HK-2 (cell line): ENCODE results near the gene ARID5B.
A peak's percentile ranks its signal among the peaks of the same experiment; 100 is the strongest.
"Not testable (repeated sequence)": the region's sequence is repeated elsewhere in the genome, so short reads cannot be mapped to it uniquely, and the experiment has no call there.

ENCODE experiments used
- DNase-seq: peaks from one replicate; pipeline ENCODE4 v3.0.0-alpha.2; 2018; ENCODE audit not compliant: unreplicated experiment

ARID5B gene, protein sequence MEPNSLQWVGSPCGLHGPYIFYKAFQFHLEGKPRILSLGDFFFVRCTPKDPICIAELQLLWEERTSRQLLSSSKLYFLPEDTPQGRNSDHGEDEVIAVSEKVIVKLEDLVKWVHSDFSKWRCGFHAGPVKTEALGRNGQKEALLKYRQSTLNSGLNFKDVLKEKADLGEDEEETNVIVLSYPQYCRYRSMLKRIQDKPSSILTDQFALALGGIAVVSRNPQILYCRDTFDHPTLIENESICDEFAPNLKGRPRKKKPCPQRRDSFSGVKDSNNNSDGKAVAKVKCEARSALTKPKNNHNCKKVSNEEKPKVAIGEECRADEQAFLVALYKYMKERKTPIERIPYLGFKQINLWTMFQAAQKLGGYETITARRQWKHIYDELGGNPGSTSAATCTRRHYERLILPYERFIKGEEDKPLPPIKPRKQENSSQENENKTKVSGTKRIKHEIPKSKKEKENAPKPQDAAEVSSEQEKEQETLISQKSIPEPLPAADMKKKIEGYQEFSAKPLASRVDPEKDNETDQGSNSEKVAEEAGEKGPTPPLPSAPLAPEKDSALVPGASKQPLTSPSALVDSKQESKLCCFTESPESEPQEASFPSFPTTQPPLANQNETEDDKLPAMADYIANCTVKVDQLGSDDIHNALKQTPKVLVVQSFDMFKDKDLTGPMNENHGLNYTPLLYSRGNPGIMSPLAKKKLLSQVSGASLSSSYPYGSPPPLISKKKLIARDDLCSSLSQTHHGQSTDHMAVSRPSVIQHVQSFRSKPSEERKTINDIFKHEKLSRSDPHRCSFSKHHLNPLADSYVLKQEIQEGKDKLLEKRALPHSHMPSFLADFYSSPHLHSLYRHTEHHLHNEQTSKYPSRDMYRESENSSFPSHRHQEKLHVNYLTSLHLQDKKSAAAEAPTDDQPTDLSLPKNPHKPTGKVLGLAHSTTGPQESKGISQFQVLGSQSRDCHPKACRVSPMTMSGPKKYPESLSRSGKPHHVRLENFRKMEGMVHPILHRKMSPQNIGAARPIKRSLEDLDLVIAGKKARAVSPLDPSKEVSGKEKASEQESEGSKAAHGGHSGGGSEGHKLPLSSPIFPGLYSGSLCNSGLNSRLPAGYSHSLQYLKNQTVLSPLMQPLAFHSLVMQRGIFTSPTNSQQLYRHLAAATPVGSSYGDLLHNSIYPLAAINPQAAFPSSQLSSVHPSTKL

DNA sequence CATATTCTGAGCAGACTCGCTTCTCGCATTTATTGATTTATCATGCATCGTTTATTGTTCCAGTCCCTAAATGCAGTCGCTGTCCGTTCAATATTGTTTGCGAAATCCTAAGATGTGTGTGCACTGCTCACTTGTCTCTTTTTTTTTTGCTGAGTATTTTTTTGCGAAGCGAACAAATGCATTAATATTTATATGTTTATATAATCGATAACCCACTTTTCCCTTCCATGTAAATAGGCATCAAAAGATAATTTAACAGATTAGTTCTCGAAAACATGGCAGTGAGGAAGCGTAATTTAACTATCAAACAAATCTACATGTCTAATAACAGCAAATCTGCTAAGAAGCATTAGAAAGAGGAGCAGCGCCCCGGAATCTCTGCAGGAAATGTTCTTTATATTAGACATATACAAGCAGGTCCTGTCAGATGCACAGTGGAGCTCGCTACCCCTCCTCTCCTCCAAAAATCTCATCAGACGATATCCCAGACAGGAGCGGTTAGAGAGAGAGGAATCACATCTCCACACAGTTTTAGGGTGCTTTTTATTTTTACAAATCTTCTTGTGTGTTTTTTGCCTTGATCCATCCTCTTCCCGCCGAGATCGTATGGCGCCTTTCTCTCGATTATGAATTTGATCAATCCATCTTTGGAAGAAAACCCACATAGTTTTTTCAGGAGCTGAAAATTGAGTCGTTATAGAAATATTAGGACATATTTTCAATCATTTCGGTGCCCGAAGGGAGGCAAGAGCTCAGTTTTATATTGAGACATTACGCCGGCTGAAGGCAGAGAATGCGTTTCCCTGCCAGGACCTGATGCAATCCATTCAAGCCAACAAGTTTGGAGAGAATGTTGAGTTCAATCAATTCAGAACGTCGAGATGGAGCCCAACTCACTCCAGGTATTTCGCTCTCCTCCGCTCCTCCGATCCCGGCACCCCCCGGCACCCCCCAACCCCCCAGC lies at the start of gene ARID5B:
TSS of gene ARID5B (plus strand) at position 871 of the 964 bp plus-strand sequence. CDS start at position 882, 11 bp downstream.
- DNase-seq, result peak; percentile 37

DNA sequence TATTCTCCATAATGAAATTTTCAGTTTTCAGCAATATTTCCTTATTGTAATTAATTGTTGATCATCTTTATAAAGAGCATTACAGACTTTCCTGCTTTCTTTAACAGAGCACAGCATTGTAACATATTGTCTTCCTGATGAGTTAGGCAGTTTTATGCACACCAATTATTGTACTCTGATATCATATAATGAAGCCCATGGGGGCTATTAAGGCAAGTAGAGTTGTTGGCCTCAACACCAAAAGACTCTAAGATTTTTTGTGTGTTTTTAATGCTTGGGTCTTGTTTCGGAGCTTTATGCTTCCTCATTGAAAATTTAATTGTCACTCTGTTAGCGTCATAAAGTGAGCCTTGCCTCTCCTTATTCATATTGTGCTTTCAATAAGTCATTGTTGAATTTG lies 49.2 kb upstream of the ARID5B start:
- DNase-seq, result no peak

DNA sequence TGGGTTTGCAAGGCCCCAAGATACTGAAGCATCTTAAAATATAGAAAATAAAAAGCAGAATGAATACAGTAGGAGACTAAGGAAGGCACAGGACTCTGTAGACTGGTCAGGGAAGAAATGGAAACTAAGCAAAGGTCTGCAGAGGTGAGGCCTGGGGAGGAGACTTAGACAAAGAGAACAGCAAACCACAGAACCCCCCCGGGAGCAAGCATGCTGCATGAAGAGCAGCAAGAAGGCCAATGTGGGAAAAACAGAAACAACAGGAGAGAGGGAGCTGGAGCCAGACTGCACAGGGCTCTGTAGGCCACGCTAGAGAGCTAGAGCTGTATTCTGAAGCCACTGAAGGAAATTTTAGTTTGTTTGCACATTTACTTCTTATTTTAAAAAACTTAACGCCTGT lies 45.7 kb upstream of the ARID5B start:
- no peak for DNase-seq

DNA sequence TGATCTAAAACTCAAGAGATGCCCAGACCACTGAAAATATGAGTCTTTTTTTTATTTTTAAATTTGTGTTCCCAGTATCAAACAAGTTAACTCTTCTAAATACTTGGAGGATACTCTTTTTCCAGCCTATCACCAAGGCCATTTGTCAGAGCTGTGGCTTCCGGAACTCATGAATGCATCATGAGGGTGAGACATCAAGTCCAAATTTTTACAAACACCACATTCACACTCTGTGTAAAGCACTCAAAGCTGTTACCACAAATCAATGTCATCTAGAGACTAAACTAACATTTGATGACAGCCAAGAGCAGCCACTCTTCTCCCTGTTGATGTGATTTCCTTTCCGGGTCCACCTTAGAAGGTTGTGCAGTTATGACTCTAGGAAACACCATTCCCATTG lies 43.8 kb upstream of the ARID5B start:
- DNase-seq, result no peak

DNA sequence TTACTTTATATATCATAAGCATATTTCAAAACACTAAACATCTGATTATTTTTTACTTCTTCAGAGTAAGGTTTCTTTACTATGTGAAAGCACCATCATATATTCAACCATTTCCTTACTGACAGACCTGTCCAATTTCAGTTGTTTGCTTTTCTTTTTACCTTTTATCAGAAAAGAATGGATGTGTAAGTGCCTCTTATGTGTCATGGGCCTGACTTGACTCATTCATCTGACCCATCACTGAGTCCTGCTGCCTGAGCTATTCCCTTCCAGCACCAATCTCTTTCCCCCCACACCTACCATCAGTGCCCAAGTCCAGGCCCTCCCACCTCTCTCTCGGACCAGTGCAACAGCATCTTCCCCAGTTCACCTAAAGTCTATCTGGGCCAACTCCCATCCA lies 41.7 kb upstream of the ARID5B start:
- DNase-seq, result no peak

DNA sequence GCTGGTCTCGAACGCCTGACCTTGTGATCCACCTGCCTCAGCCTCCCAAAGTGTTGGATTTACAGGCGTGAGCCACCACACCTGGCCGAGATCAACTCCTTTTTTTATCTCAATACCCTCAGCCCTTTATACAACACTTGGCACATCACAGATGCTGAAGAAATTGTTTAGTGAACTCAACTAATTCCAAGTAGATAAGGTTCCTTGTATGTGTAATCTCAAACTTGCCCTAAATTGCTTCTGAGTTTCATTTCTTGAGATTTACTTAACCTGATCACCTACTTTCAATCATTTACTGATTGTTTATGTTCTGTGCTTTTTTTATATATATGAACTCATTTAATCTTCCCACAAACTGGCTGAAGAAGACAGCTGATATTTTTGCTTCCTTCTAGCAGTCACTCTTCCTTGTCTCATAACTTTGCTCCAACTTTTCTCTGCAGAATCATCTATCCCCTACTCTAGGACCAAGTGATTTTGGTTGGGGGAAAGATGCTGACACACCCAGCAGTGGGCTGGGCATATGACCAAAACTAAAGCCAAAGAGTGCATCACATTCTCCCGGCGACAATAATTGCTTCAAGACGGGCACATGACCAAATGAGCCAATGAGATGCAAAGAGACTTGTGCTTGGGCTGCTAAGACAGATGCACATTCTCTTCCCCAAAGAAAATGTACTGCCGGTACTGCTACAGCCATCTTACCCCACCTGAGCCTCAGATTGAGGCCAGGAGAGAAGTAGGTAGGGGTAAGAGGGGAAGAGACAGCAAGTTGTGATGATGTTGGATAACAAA lies 40.3 kb upstream of the ARID5B start:
- no peak for DNase-seq

DNA sequence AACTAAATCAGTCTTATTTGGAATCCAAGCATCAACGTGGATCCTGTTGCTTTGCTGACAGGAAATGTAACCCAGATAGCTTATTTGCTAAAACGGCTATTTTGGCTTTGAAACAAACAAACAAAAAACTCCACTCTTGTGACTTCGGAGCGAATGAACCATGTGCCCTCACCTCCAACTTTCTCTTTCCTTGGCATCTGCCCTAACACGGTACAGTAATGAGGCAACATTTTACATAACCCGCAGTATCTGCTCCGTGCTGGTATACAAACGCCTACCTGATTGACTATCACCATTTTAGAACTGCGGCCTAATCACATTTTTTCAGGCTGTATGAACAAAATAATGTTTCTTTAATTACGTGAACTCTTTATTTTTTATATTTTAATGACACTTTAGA lies 37.5 kb upstream of the ARID5B start:
- DNase-seq, result no peak

DNA sequence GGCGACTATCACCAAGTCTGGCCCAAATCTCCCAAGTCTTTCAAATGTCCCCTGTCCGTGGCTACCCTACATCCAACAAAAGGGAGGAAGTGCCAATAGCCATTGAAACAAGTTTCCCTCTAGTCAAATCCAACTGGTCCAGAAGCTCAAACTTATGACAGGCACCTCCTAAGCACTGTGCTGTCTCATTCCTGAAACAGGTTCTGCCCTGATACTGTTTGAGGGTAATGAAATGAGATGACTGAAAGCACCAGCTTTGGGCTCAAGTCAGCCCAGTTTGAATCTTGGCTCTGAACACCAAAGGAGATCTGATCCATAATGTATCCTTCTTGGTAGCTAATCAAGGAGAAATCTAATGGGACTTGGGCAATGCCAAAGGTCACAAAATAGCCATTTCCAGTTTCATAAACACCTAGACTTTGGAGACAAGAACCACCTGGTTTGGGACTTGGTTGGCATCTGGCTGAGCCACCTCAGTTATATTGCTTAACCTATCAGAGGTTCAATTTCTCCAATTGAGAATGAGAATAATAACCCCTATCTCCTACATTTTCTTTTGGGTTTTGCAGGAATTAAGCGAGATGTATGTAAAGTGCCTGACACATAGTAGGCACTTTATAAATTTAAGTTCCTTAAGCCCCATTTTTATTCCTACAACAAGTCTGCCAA lies 34.7 kb upstream of the ARID5B start:
- DNase-seq, result no peak

DNA sequence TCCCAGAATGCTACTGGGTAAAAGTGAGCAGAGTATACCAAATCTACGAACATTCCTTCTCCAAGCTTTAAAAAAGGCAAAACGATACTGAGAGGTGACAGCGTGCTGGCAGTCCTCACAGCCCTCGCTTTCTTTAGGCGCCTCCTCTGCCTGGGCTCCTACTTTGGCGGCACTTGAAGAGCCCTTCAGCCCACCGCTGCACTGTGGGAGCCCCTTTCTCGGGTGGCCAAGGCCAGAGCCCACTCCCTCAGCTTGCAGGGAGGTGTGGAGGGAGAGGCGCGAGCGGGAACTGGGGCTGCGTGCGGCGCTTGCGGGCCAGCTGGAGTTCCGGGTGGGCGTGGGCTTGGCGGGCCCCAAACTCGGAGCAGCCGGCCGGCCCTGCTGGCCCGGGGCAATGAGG lies 34.1 kb upstream of the ARID5B start:
- DNase-seq, result not testable (repeated sequence)

DNA sequence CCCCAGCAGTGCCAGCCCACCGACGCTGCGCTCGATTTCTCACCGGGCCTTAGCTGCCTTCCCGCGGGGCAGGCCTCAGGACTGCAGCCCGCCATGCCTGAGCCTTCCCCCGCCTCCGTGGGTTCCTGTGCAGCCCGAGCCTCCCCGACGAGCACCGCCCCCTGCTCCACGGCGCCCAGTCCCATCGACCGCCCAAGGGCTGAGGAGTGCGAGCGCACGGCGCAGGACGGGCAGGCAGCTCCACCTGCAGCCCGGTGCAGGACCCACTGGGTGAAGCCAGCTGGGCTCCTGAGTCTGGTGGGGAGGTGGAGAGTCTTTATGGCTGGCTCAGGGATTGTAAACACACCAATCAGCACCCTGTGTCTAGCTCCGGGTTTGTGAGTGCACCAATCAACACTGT lies 33.7 kb upstream of the ARID5B start:
- DNase-seq, result not testable (repeated sequence)

DNA sequence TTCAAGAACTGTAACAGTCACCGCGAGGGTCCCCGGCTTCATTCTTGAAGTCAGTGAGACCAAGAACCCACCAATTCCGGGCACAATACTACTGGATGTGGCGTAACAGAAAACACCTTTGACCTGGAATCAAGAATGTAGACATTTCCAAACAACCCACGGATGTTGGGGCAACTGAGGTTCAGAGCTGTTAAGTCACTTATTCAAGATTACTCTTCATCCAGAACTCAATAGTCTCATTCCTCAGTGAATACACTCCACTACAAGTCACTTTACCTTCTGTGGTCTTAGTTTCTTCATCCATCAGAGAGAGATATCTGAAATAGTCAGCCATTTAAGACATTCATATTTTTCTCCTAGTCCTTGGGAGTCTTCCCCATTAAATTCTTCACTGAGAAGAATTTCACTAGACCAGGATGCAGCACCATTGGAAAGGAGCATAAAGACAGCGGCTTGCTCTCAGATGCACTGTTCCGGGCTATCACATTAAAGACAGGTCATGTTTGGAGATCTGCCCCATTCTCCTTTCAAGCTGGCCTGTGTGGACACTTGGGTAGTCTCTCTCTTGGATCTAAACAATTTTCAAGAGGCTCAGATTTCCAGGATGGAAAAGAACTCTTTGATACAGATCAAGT lies 32.3 kb upstream of the ARID5B start:
- no peak for DNase-seq

DNA sequence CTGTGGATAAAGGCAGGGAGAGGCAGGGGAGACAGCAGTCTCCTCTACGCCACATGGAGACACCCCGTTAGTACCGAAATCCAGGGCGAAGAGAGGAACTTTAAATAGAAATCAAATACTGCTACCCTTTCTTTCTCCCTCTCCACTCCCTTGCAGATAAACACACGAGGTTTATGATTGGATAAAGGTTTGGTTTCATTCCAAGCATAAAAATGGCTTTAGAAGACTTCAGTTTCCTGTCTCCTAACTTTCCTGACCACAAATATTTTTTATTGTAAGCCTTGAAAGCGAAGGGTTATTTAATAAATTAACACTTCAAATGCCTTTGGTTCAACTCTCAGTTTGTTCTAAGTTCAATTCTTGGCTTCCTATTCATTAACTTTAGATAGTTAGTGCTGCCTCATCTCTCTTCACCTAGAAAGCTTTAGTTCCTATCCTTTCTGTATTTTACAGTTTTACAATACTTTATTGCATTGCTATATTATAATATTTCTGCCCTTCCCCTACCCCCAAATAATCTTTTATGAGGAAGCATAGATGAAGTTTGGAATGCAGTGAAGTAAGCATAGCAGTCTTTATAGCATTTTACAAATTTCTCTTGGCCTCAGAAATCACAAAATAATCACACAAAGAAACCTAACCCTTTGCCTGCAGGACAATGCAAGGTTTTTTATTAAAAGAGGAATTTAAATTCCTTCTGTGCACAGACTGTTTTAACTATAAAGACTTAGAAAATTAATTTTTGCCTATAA lies 31.5 kb upstream of the ARID5B start:
- no peak for DNase-seq

DNA sequence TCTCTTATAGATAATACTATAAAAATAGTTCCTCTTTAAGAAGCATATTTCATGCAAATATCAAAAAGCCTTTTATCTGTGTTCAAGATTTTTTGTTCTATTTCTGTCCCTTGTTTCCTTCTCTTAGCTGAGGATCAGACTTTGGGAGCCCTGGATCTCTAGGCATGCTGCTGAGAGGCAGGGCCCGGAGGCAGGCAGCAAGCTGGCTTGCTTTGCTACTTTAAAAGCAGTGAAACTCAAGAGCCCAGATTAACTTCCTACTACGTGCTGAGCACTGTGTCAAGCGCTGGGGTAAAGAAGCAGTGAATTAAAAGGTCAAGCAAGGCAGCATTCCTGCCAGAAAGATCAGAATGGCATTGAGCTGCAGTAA lies 31.0 kb upstream of the ARID5B start:
- no peak for DNase-seq

DNA sequence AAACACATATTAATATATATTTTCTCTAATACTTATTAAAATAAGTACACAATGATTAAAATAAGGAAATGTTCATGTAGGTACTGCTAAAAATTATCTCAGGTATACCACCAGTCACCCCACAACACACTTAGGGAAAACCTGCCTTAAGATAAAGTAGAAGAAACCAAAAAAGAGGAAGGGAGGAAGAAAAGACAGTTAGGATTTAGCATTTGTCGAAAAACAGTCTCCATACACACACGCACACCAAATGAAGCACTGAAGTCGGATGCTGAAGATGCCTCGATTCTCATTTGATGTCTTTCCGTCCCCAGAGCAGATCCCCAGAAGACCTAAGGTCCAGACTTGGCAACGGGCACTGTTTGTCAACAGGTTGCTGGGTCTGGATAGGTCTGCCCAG lies 30.0 kb upstream of the ARID5B start:
- DNase-seq, result no peak

DNA sequence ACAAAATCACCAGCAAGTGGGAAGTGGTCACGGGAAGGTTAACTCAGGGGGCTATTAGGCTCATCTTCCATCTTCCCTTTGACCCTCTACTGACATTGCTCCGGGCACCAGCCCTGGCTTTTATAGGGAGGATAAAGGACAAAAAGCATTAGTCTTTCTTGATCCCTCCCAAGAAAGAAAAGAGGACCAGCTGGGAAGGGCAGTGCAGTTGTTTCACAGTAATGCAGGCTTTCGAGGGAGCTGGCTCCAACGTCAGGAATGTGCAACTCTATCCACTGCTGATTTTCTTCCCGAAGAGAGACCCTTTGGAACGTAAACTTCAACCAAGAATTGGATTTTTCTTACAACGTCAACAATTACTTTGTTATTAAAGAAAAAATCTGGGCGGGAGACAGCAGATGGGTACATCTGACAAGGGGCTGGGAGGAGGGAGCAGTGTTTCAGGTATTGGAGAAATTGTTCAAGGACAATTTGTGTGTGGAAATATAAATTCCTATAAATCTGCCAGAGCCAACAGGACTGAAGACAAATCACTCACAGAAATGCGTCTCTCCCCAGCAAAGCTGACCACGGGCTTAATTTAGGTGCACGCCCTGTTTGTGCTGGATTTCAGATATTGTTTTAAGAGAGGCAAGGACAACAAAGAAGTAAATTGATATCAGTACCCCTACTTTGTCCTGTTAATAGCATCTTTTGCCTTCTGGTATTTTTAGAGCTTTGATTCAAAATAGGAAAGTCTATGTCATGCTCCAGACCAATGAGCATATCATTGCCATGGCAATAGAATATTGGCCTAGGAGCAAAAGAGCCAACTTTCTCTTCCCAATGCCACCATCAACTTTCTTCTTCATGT lies 23.4 kb upstream of the ARID5B start:
- DNase-seq, result no peak

DNA sequence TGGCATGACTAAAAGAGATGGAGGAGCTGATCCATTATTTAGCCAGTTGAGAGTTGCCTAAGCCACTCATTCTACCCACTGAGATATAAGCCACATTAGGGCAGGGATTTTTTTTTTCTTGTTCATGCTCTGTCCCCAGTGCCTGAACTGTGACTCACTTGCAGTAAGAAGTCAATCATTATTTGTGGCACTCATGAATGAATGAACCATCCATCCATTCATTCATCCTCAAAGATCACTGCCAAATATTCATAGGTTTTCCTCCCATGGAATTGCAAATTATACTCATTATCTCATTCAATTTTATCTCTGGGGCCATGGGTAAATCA lies 22.8 kb upstream of the ARID5B start:
- DNase-seq, result no peak

DNA sequence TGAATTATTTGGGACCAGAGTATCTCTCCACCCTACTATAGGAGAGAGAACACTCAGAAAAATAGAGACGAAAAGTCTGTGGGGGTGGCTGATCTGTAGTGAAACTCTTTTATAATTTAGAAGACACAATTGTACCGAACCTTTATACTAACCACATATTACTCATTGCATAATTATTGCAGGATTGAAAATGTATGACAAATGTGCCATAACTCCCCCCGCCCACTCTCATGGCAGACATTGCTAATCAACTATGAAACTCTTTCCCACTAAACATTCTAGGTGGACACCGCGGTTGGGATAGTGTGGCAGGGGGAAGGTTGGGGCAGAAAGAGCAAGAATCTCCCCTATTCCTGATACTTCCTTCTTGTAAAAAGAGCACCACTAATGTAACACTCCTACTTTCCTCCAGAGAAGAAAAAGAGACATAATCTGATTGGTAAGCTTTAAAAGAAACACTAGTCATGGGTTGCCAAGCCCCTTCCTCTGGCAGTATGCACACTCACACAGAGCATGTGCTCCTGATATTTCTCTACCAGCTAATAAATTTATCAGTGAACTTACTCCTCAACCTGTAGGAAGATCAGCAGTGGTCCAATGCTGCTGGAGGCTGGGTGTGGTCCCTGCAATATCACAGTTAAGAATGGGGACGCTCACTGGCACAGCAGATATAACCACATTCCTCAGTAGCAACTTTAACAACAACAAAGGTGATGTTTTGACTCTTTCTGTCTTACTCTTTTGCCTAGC lies 18.7 kb upstream of the ARID5B start:
- DNase-seq, result no peak
